ENCODE data around the gene CD320. TPM values are rescaled to one million over a fixed set of nuclear protein-coding genes. Genes with fewer than 3 reads are reported as not detected.
"Not testable (repeated sequence)": the region's sequence is repeated elsewhere in the genome, so short reads cannot be mapped to it uniquely, and the experiment has no call there.

Gene CD320
- polyA plus RNA-seq, 5 donors = 26.9 to 53.9 (median 33.0) TPM

DNA sequence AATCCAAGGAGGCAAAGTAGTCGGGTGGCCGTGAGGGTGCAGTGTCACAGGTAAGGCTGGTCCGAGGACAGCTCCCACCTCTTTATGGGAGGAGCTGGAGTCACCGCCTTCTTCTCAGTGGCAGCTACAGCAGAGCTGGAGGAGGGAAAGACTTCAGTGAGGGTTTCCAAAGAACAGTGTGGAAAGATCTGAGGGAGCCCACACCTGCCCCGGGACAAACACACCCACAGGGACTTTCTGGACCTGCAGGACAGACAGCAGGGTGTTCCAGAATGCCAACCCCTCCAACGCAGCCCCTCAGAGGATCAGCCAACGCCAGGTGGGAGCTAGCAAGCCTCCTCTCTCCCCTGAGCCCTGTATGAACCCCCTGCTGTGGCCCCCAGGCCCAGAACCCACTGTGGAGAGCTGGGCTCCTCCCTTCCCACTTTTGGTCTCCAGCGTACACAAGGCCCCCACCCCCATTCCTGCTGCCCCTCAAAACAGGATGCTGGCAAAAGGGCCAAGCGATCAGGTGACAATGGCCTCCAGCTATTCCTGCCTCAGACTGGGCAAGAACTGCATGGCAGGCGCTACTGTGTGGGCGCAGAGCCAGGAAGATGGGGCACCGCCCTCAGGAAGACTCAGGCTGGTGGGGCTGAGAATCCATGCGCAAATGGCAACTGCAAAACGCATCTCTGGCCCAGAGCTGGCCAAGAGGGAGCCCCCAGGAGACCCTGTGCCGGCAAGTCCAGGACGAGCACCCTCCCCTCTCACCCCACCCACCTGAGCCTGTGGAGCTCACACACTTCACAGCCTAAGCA lies 3.5 kb upstream of the CD320 start:
- DNase-seq = no peak

DNA sequence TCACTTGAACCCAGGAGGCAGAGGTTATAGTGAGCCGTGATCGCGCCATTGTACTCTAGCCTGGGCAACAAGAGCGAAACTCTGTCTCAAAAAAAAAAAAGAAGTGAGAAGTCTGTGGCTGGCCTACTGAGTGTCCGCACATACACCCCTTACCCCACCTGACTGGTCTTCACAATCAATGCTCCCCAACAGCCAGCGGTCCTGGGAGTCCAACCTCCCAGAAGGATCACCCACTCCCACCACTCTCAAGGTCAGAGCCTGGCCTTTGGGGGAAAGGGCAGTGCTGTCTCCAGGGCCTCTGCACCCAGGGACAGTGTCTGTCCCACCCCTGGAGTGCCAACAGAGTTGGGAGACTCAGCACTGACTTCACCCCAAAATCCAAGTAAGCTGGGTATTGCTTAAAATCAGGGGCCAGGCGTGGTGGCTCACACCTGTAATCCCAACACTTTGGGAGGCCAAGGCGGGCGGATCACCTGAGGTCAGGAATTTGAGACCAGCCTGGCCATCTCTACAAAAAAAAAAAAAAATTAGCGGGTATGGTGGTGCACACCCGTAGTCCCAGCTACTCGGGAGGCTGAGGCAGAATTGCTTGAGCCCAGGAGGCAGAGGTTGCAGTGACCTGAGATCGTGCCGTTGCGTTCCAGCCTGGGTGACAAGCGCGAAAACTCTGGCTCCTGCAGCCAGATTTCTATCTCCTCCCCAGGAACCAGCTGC lies 2.3 kb upstream of the CD320 start:
- DNase-seq = no peak

DNA sequence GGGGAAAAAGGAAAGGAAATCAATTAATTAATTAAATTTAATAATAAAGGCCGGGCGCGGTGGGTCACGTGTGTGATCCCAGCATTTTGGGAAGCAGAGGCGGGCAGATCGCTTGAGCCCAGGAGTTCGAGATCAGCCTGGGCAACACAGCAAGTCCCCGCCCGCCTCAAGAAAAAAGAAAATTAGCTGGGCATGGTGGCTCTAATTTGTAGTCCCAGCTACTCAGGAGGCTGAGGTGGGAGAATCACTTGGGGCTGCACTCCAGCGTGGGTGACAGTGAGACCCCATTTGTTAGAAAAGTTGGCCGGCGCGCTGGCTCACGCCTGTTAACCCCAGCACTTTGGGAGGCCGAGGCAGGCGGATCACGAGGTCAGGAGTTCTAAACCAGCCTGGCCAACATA lies 733 bp upstream of the CD320 start:
- DNase-seq = no peak

DNA sequence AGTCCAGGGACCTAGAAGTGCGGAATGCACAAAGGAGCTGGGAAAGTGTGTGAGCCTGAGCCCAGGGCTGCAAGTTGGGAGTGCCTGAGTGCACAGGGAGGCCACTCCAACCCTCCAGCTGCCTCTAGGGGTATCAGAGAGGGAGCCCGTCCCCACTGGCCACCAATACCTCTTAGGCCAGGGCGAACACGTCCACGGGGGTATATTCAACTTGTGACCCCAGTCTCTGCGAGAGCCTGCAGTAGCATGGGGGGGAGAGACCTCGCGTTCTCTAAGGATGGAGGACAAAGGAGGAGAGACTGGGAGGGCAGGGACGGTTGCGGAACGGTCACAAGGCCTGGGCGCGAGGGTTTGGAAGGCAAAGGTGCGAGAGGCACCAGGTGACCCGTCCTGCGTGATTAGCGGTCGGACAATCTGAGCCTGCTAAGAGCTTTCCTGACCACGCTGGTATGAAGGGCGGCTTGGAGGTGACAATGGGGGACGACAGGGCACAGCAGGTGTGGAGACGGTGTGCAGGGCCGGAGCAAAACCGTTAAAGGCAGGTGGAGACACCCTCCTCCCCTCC lies 676 bp downstream of the CD320 start:
- DNase-seq = no peak

DNA sequence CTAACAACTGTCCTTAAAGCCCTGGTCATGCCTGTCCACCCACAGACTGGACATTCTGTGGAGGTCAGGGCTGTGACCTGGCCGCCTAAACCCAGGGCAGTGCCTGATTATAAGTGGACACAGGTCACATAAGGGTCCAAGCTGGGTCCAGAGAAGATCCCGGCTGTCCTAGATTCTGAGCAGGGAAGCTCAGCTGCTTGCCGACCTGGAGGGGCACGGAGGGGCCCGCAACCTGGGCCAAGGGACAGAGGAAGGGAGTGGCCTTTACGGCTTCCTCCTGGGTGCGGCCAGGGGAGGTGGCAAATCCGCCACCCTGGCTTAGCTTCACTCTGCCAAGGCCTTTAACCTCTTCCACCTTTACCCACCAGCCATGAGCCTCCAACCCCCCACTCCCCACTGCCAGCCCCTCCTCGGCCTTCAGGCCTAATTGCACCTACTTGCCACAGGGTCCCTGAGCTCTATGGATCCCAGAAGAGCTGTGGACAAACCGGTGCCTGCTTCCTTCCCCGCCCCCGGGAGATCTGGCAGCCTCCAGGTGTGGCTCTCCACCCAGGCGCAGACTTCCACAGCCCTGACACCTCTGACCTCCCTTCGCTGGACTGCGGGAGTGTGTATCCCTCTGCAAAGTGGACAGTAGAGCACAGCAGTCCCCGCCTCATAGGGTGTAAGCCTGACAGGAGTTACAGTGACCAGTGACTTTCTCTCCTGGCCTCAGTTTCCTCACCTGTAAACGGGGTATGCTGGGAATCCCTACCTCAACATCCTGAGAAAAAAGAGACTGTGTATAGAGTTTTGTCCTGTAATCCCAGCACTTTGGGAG lies 1.7 kb downstream of the CD320 start:
- DNase-seq = no peak

DNA sequence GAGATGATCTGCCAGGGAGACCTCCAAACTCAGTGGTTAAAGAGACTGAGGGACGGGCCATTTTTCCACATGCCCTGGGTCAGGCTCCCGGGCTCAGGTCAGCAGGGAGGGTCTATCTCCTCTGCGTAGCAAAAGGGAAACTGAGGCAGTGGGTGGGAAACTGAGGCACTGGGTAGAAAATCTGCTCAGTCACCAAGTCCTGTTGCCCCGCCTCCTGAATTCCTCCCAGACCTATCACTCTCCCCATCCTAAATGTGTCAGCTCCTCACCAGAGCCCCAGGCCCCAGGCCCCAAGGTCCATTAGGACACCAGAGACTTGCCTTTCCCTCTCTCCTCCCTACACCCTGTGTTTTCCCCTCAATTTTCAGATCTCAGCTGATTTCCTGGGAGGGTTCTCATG lies 2.4 kb downstream of the CD320 start:
- no peak for DNase-seq

DNA sequence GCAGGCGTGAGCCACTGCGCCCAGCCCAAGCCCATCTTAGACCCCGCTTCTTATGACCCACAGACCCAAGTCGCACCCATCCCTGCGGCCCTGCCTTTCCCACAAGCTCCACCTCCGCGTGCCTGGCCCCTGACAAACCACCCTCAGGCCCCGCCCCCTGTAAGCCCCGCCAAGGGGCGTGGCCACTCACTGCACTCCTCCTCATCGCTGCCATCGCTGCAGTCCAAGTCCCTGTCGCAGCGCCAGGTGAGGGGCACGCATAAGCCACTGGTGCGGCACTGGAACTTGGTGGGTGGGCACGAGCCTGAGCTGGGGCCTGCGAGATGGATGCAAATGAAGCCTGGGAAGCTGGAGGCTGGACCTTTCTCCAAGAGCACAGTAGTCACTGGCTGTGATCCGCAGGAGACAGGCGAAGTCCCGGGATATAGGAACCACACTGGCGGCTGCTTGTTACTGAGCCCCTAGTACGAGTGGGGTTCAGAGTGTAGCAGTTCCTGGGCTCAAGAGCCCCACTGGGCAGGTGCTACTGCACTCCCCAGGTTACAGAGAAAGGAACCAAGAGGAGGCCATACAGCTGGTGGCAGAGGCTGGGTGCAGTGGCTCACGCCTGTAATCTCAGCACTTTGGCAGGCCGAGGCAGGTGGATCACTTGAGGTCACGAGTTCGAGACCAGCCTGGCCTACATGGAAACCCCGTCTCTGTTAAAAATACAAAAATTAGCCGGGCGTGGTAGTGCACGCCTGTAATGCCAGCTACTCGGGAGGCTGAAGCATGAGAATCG lies 3.1 kb downstream of the CD320 start:
- DNase-seq = no peak

DNA sequence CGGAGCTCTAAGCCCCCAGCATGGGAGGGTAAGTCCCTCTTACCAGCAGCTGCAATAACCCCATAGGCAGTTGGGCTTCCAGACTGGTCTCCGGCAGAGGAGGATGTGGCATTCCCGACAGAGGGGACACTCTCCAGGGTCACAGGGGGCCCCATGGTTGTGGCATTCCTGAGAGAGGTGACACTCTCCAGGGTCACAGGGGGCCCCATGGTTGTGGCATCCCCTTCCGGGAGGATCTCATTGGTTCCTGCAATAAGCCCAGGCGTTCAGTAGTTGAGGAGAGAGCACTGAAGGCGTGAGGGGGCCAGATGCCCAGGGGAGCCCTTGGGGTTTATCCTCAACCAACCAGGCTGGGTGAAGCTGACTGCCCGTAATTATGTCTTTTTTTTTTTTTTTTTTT lies 5.4 kb downstream of the CD320 start:
- no peak for DNase-seq

DNA sequence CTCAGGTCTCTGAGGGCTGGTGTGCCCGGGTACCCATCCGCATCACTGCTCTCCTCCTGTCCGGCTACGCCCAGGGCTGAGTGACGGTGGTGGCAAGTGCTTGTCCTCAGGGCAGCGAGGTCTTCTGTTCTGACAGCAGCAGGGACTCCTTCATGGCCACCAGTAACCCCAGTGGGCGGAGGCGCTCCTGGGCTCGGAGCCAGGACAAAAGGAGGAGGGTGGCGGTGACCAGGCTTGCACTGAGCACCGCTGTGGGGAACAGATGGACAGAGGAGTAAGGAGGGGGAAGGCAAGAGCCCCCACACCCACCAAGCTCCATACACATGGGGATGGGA lies 5.8 kb downstream of the CD320 start:
- DNase-seq = no peak

DNA sequence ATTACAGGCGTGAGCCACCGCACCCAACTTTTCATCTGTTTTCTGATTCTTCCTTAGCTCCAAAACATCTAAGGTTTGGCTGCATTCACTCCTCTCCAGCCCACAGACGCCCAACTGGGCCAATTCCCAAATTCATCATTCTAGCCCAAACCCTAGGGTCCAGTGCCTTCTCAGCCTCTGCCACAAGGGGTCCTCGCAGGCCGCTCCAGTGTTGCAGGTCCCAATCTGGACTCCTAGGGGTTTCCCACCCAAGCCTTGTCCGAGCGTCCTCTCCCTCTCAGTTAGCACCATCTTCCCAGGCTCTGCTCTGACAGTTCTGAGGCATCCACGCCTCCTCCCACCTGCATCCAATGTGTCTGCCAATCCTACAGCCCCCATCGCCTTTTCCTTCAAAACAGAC lies 16.8 kb downstream of the CD320 start:
- not testable (repeated sequence) for DNase-seq

DNA sequence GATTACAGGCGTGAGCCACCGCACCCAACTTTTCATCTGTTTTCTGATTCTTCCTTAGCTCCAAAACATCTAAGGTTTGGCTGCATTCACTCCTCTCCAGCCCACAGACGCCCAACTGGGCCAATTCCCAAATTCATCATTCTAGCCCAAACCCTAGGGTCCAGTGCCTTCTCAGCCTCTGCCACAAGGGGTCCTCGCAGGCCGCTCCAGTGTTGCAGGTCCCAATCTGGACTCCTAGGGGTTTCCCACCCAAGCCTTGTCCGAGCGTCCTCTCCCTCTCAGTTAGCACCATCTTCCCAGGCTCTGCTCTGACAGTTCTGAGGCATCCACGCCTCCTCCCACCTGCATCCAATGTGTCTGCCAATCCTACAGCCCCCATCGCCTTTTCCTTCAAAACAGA lies 31.6 kb downstream of the CD320 start:
- not testable (repeated sequence) for DNase-seq

DNA sequence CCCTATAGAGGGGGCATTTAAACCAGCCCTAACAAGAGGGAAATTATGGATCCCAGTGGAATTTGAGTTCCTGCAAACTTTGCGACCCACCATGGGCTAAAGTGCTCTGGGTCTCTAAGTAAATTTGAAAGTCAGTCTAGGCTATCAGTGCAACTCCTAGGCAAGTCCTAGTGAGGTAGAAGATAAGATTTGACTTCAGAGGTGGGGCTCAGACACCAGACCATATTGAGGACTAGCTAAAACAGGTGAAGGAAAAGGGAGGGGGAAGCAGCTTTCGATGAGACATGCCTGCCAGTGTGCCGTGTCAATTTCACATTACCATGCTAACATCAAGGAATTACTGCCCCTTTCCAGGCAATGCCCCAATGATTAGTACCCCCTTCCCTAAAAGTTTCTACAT lies 38.4 kb downstream of the CD320 start:
- no peak for DNase-seq

DNA sequence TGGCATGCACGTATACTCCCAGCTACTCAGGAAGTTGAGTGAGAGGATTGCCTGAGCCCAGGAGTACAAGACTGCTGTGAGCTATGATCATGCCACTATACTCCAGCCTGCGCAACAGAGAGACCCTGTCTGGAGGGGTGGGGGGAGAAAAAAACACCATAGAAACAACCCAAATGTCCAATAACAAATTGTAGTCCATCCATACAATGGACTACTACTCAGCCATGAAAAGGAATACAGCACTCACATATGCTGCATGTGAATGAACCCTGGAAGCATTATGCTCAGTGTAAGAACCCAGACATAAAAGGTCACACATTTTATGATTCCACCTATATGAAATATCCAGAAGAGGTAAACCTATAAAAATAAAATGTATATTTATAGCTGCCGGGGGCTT lies 42.3 kb downstream of the CD320 start:
- no peak for DNase-seq

DNA sequence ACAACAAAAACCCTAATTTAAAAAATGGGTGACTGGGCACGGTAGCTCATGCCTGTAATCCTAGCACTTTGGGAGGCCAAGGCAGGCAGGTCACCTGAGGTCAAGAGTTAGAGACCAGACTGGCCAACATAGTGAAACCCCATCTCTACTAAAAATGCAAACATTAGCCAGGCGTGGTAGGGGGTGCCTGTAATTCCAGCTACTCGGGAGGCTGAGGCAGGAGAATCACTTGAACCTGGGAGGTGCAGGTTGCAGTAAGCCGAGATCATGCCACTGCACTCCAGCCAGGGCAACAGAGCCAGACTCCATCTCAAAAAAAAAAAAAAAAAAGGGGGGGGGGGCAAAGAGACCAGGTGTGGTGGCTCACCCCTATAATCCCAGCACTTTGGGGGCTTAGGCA lies 43.9 kb downstream of the CD320 start:
- DNase-seq = not testable (repeated sequence)

DNA sequence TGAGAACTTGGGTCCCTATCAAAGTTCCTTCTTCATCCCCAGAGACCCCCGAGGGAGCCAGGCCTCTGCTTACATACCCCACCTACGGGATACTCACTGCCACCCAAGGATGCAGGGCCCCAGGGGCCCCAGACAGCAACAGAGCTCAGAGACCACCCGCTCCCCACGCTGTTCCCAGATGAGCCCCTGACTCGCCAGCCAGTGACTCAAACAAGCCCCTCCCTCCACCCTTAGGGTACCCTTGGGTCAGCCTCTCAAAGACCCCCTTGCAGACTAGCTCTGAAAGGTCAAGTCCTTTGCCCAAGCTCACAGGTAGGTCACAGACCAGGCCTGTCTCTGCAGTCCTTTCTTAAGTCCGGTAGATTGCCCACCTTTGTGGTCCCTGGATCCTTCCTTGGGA lies 45.7 kb downstream of the CD320 start:
- DNase-seq = no peak

DNA sequence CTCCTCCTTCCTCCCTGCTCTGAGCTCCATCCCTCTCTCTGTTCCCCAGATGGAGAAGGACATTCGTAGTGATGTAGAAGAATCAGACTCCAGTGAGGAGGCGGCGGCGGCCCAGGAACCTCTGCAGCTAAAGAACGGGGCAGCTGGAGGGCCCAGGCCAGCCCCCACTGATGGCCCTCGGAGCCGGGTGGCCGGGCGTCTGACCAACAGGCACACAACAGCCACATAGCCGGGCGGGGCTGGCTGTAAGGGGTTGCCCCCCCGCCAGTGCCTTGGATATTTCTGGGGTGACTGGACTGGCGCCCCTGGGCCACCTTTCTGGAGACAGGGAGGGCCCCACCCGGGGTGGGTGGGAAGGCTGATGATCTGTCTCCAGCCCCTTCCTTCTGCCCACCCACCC lies 46.3 kb downstream of the CD320 start:
- DNase-seq = no peak

DNA sequence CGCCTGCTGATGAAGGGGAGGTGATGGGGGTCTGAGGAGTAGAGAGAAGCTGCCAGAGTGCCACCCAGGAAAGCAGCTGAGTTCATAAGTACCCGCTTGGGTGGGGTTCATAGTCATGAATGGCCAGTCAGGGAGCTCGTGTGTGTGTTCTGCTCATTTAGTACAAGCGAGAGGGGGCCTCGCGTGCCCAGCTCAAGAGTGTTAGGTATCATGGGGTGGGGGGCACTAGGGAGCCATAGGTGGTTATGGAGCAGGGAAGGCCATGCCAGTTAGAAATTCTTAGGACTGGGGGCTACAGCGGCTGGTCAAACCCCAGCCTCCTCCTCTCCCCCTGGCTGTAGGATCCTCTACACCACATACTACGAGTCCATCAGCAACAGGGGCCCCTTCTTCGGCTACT lies 46.8 kb downstream of the CD320 start:
- no peak for DNase-seq

DNA sequence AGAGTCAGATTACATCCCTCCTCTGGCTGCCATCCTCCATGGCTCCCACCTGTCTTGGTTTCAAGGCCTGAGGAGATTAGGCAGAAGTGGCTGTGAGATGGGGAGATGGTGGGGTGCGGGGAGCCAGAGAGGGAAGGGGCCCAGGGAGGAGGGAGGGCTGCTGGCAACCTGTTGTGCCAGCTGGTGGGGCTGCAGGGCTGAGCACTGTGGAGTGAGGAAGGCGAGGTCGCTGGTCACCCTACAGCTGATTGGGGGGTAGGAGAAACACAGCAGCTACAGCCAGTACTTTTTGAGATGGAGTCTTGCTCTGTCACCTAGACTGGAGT lies 48.3 kb downstream of the CD320 start:
- no peak for DNase-seq

DNA sequence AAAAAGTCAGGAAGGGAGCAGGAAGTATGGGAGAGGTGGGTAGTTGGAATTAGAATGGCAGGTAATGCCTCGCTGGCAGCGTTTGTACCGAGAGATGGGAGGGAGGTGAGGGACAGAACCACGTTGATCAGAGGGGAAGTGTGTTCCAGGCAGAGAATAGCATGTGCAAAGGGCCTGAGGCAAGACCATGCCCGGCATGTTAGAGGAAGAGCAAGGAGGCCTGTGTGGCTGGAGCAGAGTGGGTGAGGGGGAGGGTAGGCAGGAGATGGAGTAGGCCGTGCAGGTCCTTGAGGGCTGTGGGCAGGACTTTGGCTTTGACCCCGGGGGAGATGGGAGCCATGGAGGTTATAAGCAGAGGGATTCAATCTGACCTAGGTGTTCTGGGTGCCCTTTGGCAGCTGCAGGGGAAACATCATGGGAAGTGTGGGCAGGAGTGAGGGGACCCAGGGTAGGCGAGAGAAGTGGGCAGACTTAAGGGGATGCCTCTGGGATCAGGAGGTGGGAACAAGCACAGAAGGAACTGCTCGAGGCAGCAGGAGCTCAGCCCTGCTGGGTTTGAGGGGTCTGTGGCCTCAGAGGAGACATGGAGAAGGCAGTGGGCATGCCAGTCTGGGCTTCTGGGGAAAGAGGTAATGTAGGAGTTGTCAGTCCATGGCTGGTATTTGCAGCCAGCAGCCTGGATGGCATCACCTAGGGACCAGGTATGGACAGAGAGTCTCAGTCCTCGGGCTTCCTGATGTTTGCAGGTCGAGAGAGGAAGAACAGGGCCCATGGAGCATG lies 48.8 kb downstream of the CD320 start:
- DNase-seq = no peak

DNA sequence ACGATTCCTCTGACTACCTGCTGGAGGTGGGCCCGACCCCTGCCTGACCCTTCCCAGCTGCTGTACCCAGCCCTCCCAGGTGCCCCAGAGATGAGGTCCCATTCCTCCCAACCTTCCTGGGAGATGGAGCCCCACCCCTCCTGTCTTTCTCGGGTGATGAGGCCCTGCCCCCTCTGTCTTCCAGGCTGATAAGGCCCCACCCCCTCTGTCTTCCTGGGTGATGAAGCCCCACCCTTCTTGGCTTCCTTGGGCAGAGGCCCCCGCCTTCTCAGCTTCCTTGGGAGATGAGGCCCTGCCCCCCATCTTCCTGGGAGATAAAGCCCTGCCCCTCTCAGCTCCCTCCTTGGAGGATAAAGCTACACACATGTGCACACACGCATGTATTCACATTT lies 51.1 kb downstream of the CD320 start:
- no peak for DNase-seq

Measured in right lung (tissue), 5 donors.